Measurements from ENCODE around the gene SPATA13.

Gene SPATA13

GRCh38 chr13:24172071-24172470, 11.6 kb downstream of the SPATA13 start:
- TF ChIP-seq CTCF (IDR thresholded peaks at IDR 0.05; ENCODE audit: control insufficient read depth, insufficient read depth, low read depth, low read length, missing control alignments) = no peak
- no peak overlapping the region for H3K4me3 ChIP-seq (ENCODE audit: control insufficient read depth, low read depth, low read length)
- DNase-seq (ENCODE audit: low read depth) = no peak

- no peak overlapping the region for H3K4me3 ChIP-seq (ENCODE audit: control insufficient read depth, low read depth, low read length)
- TF ChIP-seq CTCF (IDR thresholded peaks at IDR 0.05; ENCODE audit: control insufficient read depth, insufficient read depth, low read depth, low read length, missing control alignments) = no peak
- no peak for DNase-seq (ENCODE audit: low read depth)
These were observed 13.3 kb downstream of the SPATA13 start for GRCh38 chr13:24173795-24174194.

GRCh38 chr13:24175847-24176246, 15.3 kb downstream of the SPATA13 start:
- TF ChIP-seq CTCF (IDR thresholded peaks at IDR 0.05; ENCODE audit: control insufficient read depth, insufficient read depth, low read depth, low read length, missing control alignments) = no peak
- no peak for DNase-seq (ENCODE audit: low read depth)
- no peak overlapping the region for H3K4me3 ChIP-seq (ENCODE audit: control insufficient read depth, low read depth, low read length)

- no peak for TF ChIP-seq CTCF (IDR thresholded peaks at IDR 0.05; ENCODE audit: control insufficient read depth, insufficient read depth, low read depth, low read length, missing control alignments)
- no peak for DNase-seq (ENCODE audit: low read depth)
- no peak overlapping the region for H3K4me3 ChIP-seq (ENCODE audit: control insufficient read depth, low read depth, low read length)
These were observed 16.0 kb downstream of the SPATA13 start for GRCh38 chr13:24176351-24177101.

- no peak for TF ChIP-seq CTCF (IDR thresholded peaks at IDR 0.05; ENCODE audit: control insufficient read depth, insufficient read depth, low read depth, low read length, missing control alignments)
- no peak overlapping the region for H3K4me3 ChIP-seq (ENCODE audit: control insufficient read depth, low read depth, low read length)
- DNase-seq (ENCODE audit: low read depth) = no peak
These were observed 18.4 kb downstream of the SPATA13 start for GRCh38 chr13:24178847-24179485.

GRCh38 chr13:24179486-24179850, 18.9 kb downstream of the SPATA13 start:
- no peak for TF ChIP-seq CTCF (IDR thresholded peaks at IDR 0.05; ENCODE audit: control insufficient read depth, insufficient read depth, low read depth, low read length, missing control alignments)
- no peak for DNase-seq (ENCODE audit: low read depth)
- no peak overlapping the region for H3K4me3 ChIP-seq (ENCODE audit: control insufficient read depth, low read depth, low read length)
